Measurements from ENCODE around the gene SLC5A5.

Gene SLC5A5

GRCh38 chr19:17943274-17944221 is 71.8 kb downstream of the SLC5A5 start:
- TF ChIP-seq CTCF (conservative IDR thresholded peaks at IDR 0.05; ENCODE audit: low read length): no peak
- TF ChIP-seq EZH2phosphoT487 (IDR thresholded peaks at IDR 0.05; ENCODE audit: borderline replicate concordance): no peak
- Histone ChIP-seq H3K79me2 (ENCODE audit: insufficient read depth, low read length) (no peaks in the 10 kb centered on the region), H2AFZ (ENCODE audit: low read length) (no peak overlapping the region), H3F3A (ENCODE audit: low read depth) (no peaks in the 10 kb centered on the region), H3K9me2 (replicated peaks; ENCODE audit: low read depth, low read length) (no peaks in the 10 kb centered on the region), H3K27me3 (ENCODE audit: insufficient read depth, low read length, poor library complexity, severe bottlenecking) (no peaks in the 10 kb centered on the region), H3K4me2 (ENCODE audit: low read depth, low read length, poor library complexity, severe bottlenecking) (no peak overlapping the region), H4K20me1 (ENCODE audit: insufficient read depth, low read length, poor library complexity, severe bottlenecking) (no peaks in the 10 kb centered on the region), H3K4me3 (ENCODE audit: low read length, poor library complexity, severe bottlenecking) (no peak overlapping the region), H3K9ac (ENCODE audit: low read depth, low read length, poor library complexity, severe bottlenecking) (no peak overlapping the region), H3K36me3 (ENCODE audit: insufficient read depth, low read length) (peaks cover 4% of the 10 kb centered on the region; the same call in 1 of the 2 replicates), H3K9me3 (ENCODE audit: insufficient read depth, low read depth, low read length) (no peaks in the 10 kb centered on the region), H3K4me1 (ENCODE audit: insufficient read depth, low read length, poor library complexity, severe bottlenecking) (peaks cover 9% of the 10 kb centered on the region)

- Histone ChIP-seq H4K20me1 (ENCODE audit: insufficient read depth, low read length, poor library complexity, severe bottlenecking) (no peaks in the 10 kb centered on the region), H3K4me3 (ENCODE audit: low read length, poor library complexity, severe bottlenecking) (no peak overlapping the region), H3K4me2 (ENCODE audit: low read depth, low read length, poor library complexity, severe bottlenecking) (no peak overlapping the region), H3K79me2 (ENCODE audit: insufficient read depth, low read length) (no peaks in the 10 kb centered on the region), H3K36me3 (ENCODE audit: insufficient read depth, low read length) (peaks cover 4% of the 10 kb centered on the region; the same call in 1 of the 2 replicates), H2AFZ (ENCODE audit: low read length) (no peak overlapping the region), H3K9me3 (ENCODE audit: insufficient read depth, low read depth, low read length) (no peaks in the 10 kb centered on the region), H3K9me2 (replicated peaks; ENCODE audit: low read depth, low read length) (no peaks in the 10 kb centered on the region), H3F3A (ENCODE audit: low read depth) (no peaks in the 10 kb centered on the region), H3K27me3 (ENCODE audit: insufficient read depth, low read length, poor library complexity, severe bottlenecking) (no peaks in the 10 kb centered on the region), H3K9ac (ENCODE audit: low read depth, low read length, poor library complexity, severe bottlenecking) (no peak overlapping the region), H3K4me1 (ENCODE audit: insufficient read depth, low read length, poor library complexity, severe bottlenecking) (peaks cover 16% of the 10 kb centered on the region)
- TF ChIP-seq EZH2phosphoT487 (IDR thresholded peaks at IDR 0.05; ENCODE audit: borderline replicate concordance): no peak
- TF ChIP-seq CTCF (conservative IDR thresholded peaks at IDR 0.05; ENCODE audit: low read length): no peak
Measured at GRCh38 chr19:17944301-17944700, 72.6 kb downstream of the SLC5A5 start.
